IMR-90 (cell line): ENCODE data around the gene SLC29A3. TPM values are rescaled to one million over a fixed set of nuclear protein-coding genes. Genes with fewer than 3 reads are reported as not detected.

ENCODE experiments used
- ATAC-seq: fragments of 200-7000 bp; cut with Tn5 transposase; 2 replicates; pipeline ENCODE4 v1.9.1; 2020; ENCODE audit warnings: low read depth, mild to moderate bottlenecking, moderate library complexity
- BruUV-seq: library from RNA; stranded (reverse); fragments of 400-500 nt; replicated peaks from 2 replicates; lab custom pipeline; 2021; lab: Mats Ljungman, UMichigan
- CTCF ChIA-PET: fragments of 300-600 bp; formaldehyde crosslinking; extraction: SDS; loops from one replicate; lab custom pipeline; 2021; ENCODE audit warnings: antibody characterized with exemption; lab: Yijun Ruan, JAX
- POLR2A ChIA-PET: fragments of 300-600 bp; sonication (Branson Sonifier 250); formaldehyde crosslinking; loops from one replicate; lab custom pipeline; 2022; ENCODE audit warnings: antibody characterized with exemption; ENCODE audit not compliant: unreplicated experiment; lab: Charles Lee
- DNase-seq: peaks from one replicate; pipeline ENCODE4 v3.0.0; 2013
- H2AFZ ChIP-seq: replicated peaks from 2 replicates; pipeline ENCODE3; 2013; ENCODE audit warnings: low read length, mild to moderate bottlenecking; ENCODE audit not compliant: poor library complexity
- H2AK5ac ChIP-seq: 2 replicates; pipeline ENCODE4 v1.6.1; 2013; ENCODE audit warnings: low read depth, low read length, inconsistent platforms
- H2AK9ac ChIP-seq: replicated peaks from 2 replicates; pipeline ENCODE3; 2013; ENCODE audit warnings: mild to moderate bottlenecking, low read depth, low read length, moderate library complexity; ENCODE audit not compliant: poor library complexity
- H2BK120ac ChIP-seq: 2 replicates; pipeline ENCODE4 v1.6.1; 2013; ENCODE audit warnings: low read depth, low read length, inconsistent platforms
- H2BK15ac ChIP-seq: 3 replicates; pipeline ENCODE4 v1.6.1; 2013; ENCODE audit warnings: low read depth, low read length, inconsistent platforms
- H2BK20ac ChIP-seq: 2 replicates; pipeline ENCODE4 v1.6.1; 2013; ENCODE audit warnings: low read depth, mild to moderate bottlenecking, inconsistent platforms, low read length, moderate library complexity
- H2BK5ac ChIP-seq: 2 replicates; pipeline ENCODE4 v1.6.1; 2013; ENCODE audit warnings: mild to moderate bottlenecking, low read depth, low read length, inconsistent platforms; ENCODE audit not compliant: poor library complexity, severe bottlenecking
- H3K14ac ChIP-seq: replicated peaks from 2 replicates; pipeline ENCODE4 v1.6.1; 2013; ENCODE audit warnings: low read depth, low read length, inconsistent platforms
- H3K18ac ChIP-seq: 2 replicates; pipeline ENCODE4 v1.6.1; 2013; ENCODE audit warnings: low read depth, low read length, control low read depth
- H3K23ac ChIP-seq: 2 replicates; pipeline ENCODE4 v1.6.1; 2013; ENCODE audit warnings: low read depth, low read length, inconsistent platforms
- H3K27ac ChIP-seq: 2 replicates; pipeline ENCODE4 v1.5.1; 2013; ENCODE audit warnings: mild to moderate bottlenecking, control low read depth, low read length; ENCODE audit not compliant: insufficient read depth
- H3K27me3 ChIP-seq: 2 replicates; pipeline ENCODE4 v1.6.1; 2013; ENCODE audit warnings: low read length; ENCODE audit not compliant: control insufficient read depth, insufficient read depth
- H3K36me3 ChIP-seq: 2 replicates; pipeline ENCODE4 v1.6.1; 2013; ENCODE audit warnings: low read length, mixed read lengths; ENCODE audit not compliant: control insufficient read depth, insufficient read depth
- H3K4ac ChIP-seq: 2 replicates; pipeline ENCODE4 v1.6.1; 2013; ENCODE audit warnings: low read depth, low read length, inconsistent platforms
- H3K4me1 ChIP-seq: 2 replicates; pipeline ENCODE4 v1.6.1; 2013; ENCODE audit warnings: low read length, mixed read lengths; ENCODE audit not compliant: control insufficient read depth, insufficient read depth
- H3K4me2 ChIP-seq: 2 replicates; pipeline ENCODE4 v1.6.1; 2013; ENCODE audit warnings: low read depth, mild to moderate bottlenecking, control low read depth, low read length, moderate library complexity
- H3K4me3 ChIP-seq: 2 replicates; pipeline ENCODE4 v1.5.1; 2013; ENCODE audit warnings: low read depth, mild to moderate bottlenecking, control low read depth, low read length, moderate library complexity; ENCODE audit not compliant: insufficient read depth
- H3K56ac ChIP-seq: 2 replicates; pipeline ENCODE4 v1.6.1; 2013; ENCODE audit warnings: low read length, inconsistent platforms; ENCODE audit not compliant: insufficient read depth; ENCODE audit errors: extremely low read depth
- H3K79me1 ChIP-seq, 2 experiments: 2 replicates each; pipeline ENCODE4 v1.6.1; 2013; ENCODE audit warnings: low read length in 2 of 2, inconsistent platforms in 1 of 2, low read depth in 1 of 2
- H3K9ac ChIP-seq: 2 replicates; pipeline ENCODE4 v1.6.1; 2013; ENCODE audit warnings: low read depth, low read length, control low read depth
- H3K9me1 ChIP-seq: 2 replicates; pipeline ENCODE4 v1.6.1; 2013; ENCODE audit warnings: low read length, inconsistent platforms; ENCODE audit not compliant: insufficient read depth
- H3K9me3 ChIP-seq: 2 replicates; pipeline ENCODE4 v1.6.1; 2013; ENCODE audit warnings: low read length; ENCODE audit not compliant: control insufficient read depth, insufficient read depth
- H4K20me1 ChIP-seq: 2 replicates; pipeline ENCODE4 v1.6.1; 2013; ENCODE audit warnings: low read length, inconsistent platforms; ENCODE audit not compliant: insufficient read depth
- H4K5ac ChIP-seq: 2 replicates; pipeline ENCODE4 v1.6.1; 2013; ENCODE audit warnings: mild to moderate bottlenecking, low read depth, low read length, control low read depth
- H4K8ac ChIP-seq, 2 experiments: 2 replicates each; pipeline ENCODE4 v1.6.1; 2013; ENCODE audit warnings: low read depth in 2 of 2, low read length in 2 of 2, control low read depth in 1 of 2, inconsistent platforms in 1 of 2
- H4K91ac ChIP-seq: 2 replicates; pipeline ENCODE4 v1.6.1; 2013; ENCODE audit warnings: low read depth, low read length, inconsistent platforms; ENCODE audit not compliant: insufficient read depth
- BHLHE40 ChIP-seq: fragments of 150-350 bp; IDR thresholded peaks from 2 replicates; pipeline ENCODE4 v1.6.1; 2016; ENCODE audit warnings: mild to moderate bottlenecking, low read depth, low read length
- CEBPB ChIP-seq: IDR thresholded peaks from 2 replicates; pipeline ENCODE4 v1.6.1; 2012; ENCODE audit warnings: low read depth, low read length, improper control_type of control experiment
- CHD1 ChIP-seq: IDR thresholded peaks from 2 replicates; pipeline ENCODE4 v1.6.1; 2012; ENCODE audit warnings: low read depth, low read length, improper control_type of control experiment
- FOS ChIP-seq: fragments of 150-350 bp; IDR thresholded peaks from 2 replicates; pipeline ENCODE4 v1.6.1; 2016; ENCODE audit warnings: low read depth, low read length
- MAFK ChIP-seq: IDR thresholded peaks from 2 replicates; pipeline ENCODE4 v1.6.1; 2012; ENCODE audit warnings: low read depth, low read length, improper control_type of control experiment
- MAZ ChIP-seq: IDR thresholded peaks from 2 replicates; pipeline ENCODE4 v1.6.1; 2012; ENCODE audit warnings: low read depth, mild to moderate bottlenecking, low read length, improper control_type of control experiment, moderate library complexity, borderline replicate concordance
- MXI1 ChIP-seq: IDR thresholded peaks from 2 replicates; pipeline ENCODE4 v1.6.1; 2012; ENCODE audit warnings: low read depth, mild to moderate bottlenecking, low read length, moderate library complexity, borderline replicate concordance
- NFE2L2 ChIP-seq: fragments of 150-350 bp; IDR thresholded peaks from 2 replicates; pipeline ENCODE4 v1.6.1; 2016; ENCODE audit warnings: low read depth, mild to moderate bottlenecking, low read length
- POLR2A ChIP-seq: IDR thresholded peaks from 2 replicates; pipeline ENCODE4 v1.6.1; 2012; ENCODE audit warnings: mild to moderate bottlenecking, low read depth, low read length
- RAD21 ChIP-seq: IDR thresholded peaks from 2 replicates; pipeline ENCODE4 v1.6.1; 2012; ENCODE audit warnings: low read length, improper control_type of control experiment
- RCOR1 ChIP-seq: IDR thresholded peaks from 2 replicates; pipeline ENCODE4 v1.6.1; 2012; ENCODE audit warnings: mild to moderate bottlenecking, low read length, improper control_type of control experiment; ENCODE audit not compliant: insufficient replicate concordance
- RFX5 ChIP-seq: IDR thresholded peaks from 2 replicates; pipeline ENCODE4 v1.8.0; 2012; ENCODE audit warnings: low read depth, mild to moderate bottlenecking, low read length, moderate library complexity
- SMC3 ChIP-seq: fragments of 150-350 bp; IDR thresholded peaks from 2 replicates; pipeline ENCODE4 v1.6.1; 2016; ENCODE audit warnings: low read depth, mild to moderate bottlenecking, antibody characterized with exemption, low read length, moderate library complexity
- WGBS, 2 experiments: methylation state at CpG; one replicate each; pipeline versions ENCODE4 v1.1.5 to v1.1.7; 2013; ENCODE audit warnings: missing lambda C conversion rate in 2 of 2; ENCODE audit not compliant: insufficient read length in 1 of 2; ENCODE audit errors: extremely low coverage in 2 of 2; 5-methylcytosine and 5-hydroxymethylcytosine counted together
- dilution Hi-C: fragments of 300-500 bp; cut with HindIII; formaldehyde crosslinking; loops from one replicate; pipeline ENCODE4 v1.14.3; 2018; ENCODE audit warnings: low sequenced_read_pairs; ENCODE audit not compliant: unreplicated experiment
- in situ Hi-C: fragments of 300-500 bp; cut with MboI; formaldehyde crosslinking; loops from 3 replicates; pipeline ENCODE4 v1.14.3; 2019; ENCODE audit warnings: low sequenced_read_pairs, inconsistent platforms, mixed read lengths
- intact Hi-C: fragments of 100-400 bp; cut with micrococcal nuclease; formaldehyde crosslinking; loops from 2 replicates; pipeline ENCODE4 v1.10.0; 2022
- polyA plus RNA-seq, 3 experiments: library from polyadenylated mRNA; depleted of rRNA; stranded (reverse); fragments of >200 nt; gene quantifications; 2 replicates each; pipeline ENCODE4 v1.2.3, GENCODE V29; 2012; ENCODE audit warnings: low replicate concordance in 1 of 3
- total RNA-seq: library from RNA; depleted of rRNA; stranded (reverse); fragments of >200 nt; gene quantifications from 2 replicates; pipeline ENCODE4 v1.2.3, GENCODE V29; 2012
- TF ChIP-seq, protein P1 (sequence below): conservative IDR thresholded peaks from 2 replicates; pipeline ENCODE4 v1.5.1; 2012; ENCODE audit warnings: mild to moderate bottlenecking, low read depth, low read length, improper control_type of control experiment
- TF ChIP-seq, protein P2 (sequence below): fragments of 150-350 bp; IDR thresholded peaks from 2 replicates; pipeline ENCODE4 v1.6.1; 2016; ENCODE audit warnings: low read depth, mild to moderate bottlenecking, low read length, moderate library complexity, borderline replicate concordance
- TF ChIP-seq, protein P3 (sequence below): fragments of 150-350 bp; IDR thresholded peaks from 2 replicates; pipeline ENCODE4 v1.6.1; 2017; ENCODE audit warnings: mild to moderate bottlenecking, antibody characterized with exemption, low read length, low read depth

The SLC29A3 gene
- total and polyA plus RNA-seq, 2 of the 4 experiments (the other 2 are of a cell fraction), result 0.72 to 3.0 TPM

DNA sequence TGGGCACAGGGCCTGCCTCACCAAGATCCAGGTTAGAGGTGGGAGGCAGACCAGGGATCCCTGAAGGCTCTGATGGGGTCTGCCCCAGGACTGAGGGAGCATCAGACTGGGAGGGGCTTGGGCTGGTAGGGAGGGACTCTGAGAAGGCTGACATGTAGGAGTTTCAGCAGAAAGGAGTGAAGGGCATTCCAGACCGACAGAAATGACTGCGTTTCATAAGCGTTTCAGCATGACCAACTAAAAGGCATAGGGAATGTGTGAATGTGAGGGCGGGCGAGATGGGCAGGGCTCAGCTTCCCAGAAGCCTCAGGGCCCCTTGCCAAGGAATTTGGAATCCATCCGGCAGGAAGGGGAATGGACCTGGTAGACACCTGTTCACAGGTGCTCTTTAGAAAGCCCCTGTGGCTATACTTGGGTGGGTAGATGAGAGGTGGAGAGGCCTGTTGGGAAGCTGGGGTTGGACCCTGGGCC lies 24.9 kb upstream of the SLC29A3 start:
- no CpG with 5 or more reads among the region's 6 CpGs for WGBS, 2 experiments
- ATAC-seq, result no peak

More for the DNA sequence above, 24.9 kb upstream of the SLC29A3 start:
- CTCF ChIA-PET, result no interaction called here
- H3K4me1 ChIP-seq, result no peaks in the 10 kb centered on the region; the same call in 1 of the 2 replicates
- no peak overlapping the region for H2BK120ac ChIP-seq
- H4K5ac ChIP-seq, result no peak overlapping the region
- peaks cover 8% of the 10 kb centered on the region; the same call in 1 of the 2 replicates for H3K36me3 ChIP-seq
- no peak overlapping the region for H3K9ac ChIP-seq
- H2BK5ac ChIP-seq, result no peak overlapping the region
- no peak overlapping the region for H4K8ac ChIP-seq
- no peaks in the 10 kb centered on the region for H3K9me3 ChIP-seq
- in situ Hi-C loops, result no loop called here
- no peaks in the 10 kb centered on the region for H4K20me1 ChIP-seq
- no peak overlapping the region for H2AFZ ChIP-seq
- H3K27ac ChIP-seq, result no peak overlapping the region
- no peak overlapping the region for H3K56ac ChIP-seq
- intact Hi-C loops, result no loop called here
- no peak overlapping the region for H3K4me2 ChIP-seq
- H3K4ac ChIP-seq, result no peak overlapping the region
- POLR2A ChIA-PET, result no interaction called here
- BruUV-seq, result no TSS peak
- H3K79me1 ChIP-seq, result no peaks in the 10 kb centered on the region
- H3K27me3 ChIP-seq, result no peaks in the 10 kb centered on the region
- H2AK9ac ChIP-seq, result no peak overlapping the region
- no peak for DNase-seq
- no peak overlapping the region for H3K18ac ChIP-seq
- H2BK20ac ChIP-seq, result no peak overlapping the region
- no peak overlapping the region for H4K91ac ChIP-seq
- no peak overlapping the region for H3K4me3 ChIP-seq
- TF ChIP-seq RFX5 (no peak), FOS (no peak), CHD1 (no peak), RAD21 (no peak), BHLHE40 (no peak), MAZ (no peak), MAFK (no peak), CEBPB (no peak), SMC3 (no peak), POLR2A (no peak), MXI1 (no peak), RCOR1 (no peak), NFE2L2 (no peak)
- TF ChIP-seq, protein P1, sequence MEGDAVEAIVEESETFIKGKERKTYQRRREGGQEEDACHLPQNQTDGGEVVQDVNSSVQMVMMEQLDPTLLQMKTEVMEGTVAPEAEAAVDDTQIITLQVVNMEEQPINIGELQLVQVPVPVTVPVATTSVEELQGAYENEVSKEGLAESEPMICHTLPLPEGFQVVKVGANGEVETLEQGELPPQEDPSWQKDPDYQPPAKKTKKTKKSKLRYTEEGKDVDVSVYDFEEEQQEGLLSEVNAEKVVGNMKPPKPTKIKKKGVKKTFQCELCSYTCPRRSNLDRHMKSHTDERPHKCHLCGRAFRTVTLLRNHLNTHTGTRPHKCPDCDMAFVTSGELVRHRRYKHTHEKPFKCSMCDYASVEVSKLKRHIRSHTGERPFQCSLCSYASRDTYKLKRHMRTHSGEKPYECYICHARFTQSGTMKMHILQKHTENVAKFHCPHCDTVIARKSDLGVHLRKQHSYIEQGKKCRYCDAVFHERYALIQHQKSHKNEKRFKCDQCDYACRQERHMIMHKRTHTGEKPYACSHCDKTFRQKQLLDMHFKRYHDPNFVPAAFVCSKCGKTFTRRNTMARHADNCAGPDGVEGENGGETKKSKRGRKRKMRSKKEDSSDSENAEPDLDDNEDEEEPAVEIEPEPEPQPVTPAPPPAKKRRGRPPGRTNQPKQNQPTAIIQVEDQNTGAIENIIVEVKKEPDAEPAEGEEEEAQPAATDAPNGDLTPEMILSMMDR, result no peak
- TF ChIP-seq, protein P2, sequence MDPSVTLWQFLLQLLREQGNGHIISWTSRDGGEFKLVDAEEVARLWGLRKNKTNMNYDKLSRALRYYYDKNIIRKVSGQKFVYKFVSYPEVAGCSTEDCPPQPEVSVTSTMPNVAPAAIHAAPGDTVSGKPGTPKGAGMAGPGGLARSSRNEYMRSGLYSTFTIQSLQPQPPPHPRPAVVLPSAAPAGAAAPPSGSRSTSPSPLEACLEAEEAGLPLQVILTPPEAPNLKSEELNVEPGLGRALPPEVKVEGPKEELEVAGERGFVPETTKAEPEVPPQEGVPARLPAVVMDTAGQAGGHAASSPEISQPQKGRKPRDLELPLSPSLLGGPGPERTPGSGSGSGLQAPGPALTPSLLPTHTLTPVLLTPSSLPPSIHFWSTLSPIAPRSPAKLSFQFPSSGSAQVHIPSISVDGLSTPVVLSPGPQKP, result no peak
- TF ChIP-seq, protein P3, sequence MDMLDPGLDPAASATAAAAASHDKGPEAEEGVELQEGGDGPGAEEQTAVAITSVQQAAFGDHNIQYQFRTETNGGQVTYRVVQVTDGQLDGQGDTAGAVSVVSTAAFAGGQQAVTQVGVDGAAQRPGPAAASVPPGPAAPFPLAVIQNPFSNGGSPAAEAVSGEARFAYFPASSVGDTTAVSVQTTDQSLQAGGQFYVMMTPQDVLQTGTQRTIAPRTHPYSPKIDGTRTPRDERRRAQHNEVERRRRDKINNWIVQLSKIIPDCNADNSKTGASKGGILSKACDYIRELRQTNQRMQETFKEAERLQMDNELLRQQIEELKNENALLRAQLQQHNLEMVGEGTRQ, result no peak
- dilution Hi-C loops, result no loop called here
- no peak overlapping the region for H2AK5ac ChIP-seq
- H3K14ac ChIP-seq, result no peak overlapping the region
- H2BK15ac ChIP-seq, result no peak overlapping the region
- H3K9me1 ChIP-seq, result no peaks in the 10 kb centered on the region
- no peak overlapping the region for H3K23ac ChIP-seq
